H1 (cell line): ENCODE data around the gene ZFYVE21. TPM values are rescaled to one million over a fixed set of nuclear protein-coding genes. Genes with fewer than 3 reads are reported as not detected.

Experiments
- CTCF ChIA-PET: fragments of 300-600 bp; sonication (Branson Sonifier 250); formaldehyde crosslinking; loops from one replicate; lab custom pipeline; 2021; ENCODE audit not compliant: partially characterized antibody; lab: Charles Lee
- POLR2A ChIA-PET: fragments of 300-600 bp; sonication (Branson Sonifier 250); formaldehyde crosslinking; loops from one replicate; lab custom pipeline; 2021; ENCODE audit warnings: inconsistent platforms; ENCODE audit not compliant: partially characterized antibody; lab: Charles Lee
- DNase-seq, 2 experiments: peaks; one replicate each; pipeline versions ENCODE4 v3.0.0 to v3.0.0-alpha.2; 2010 to 2022; ENCODE audit warnings: low spot score in 2 of 2, low read depth in 1 of 2, mixed read lengths in 1 of 2
- FAIRE-seq: peaks from 2 replicates; lab custom pipeline; 2011; peaks lifted over from hg19 to GRCh38; lab: Jason Lieb, UNC
- H2AFZ ChIP-seq: 2 replicates; pipeline ENCODE4 v1.8.1; 2012; ENCODE audit warnings: low read length, inconsistent platforms
- H2AK5ac ChIP-seq: 2 replicates; pipeline ENCODE4 v1.6.1; 2013; ENCODE audit warnings: low read depth, low read length
- H2BK120ac ChIP-seq: replicated peaks from 2 replicates; pipeline ENCODE3; 2013; ENCODE audit warnings: low read depth, low read length, inconsistent platforms
- H2BK12ac ChIP-seq: 2 replicates; pipeline ENCODE4 v1.6.1; 2013; ENCODE audit warnings: low read depth, low read length
- H2BK15ac ChIP-seq: 2 replicates; pipeline ENCODE4 v1.6.1; 2013; ENCODE audit warnings: low read length
- H2BK20ac ChIP-seq: 2 replicates; pipeline ENCODE4 v1.6.1; 2013; ENCODE audit warnings: low read length
- H2BK5ac ChIP-seq: 2 replicates; pipeline ENCODE4 v1.6.1; 2013; ENCODE audit warnings: low read depth, low read length
- H3K14ac ChIP-seq: 2 replicates; pipeline ENCODE4 v1.6.1; 2013; ENCODE audit warnings: inconsistent platforms; ENCODE audit not compliant: insufficient read length
- H3K18ac ChIP-seq: 2 replicates; pipeline ENCODE4 v1.6.1; 2013; ENCODE audit warnings: low read length; ENCODE audit errors: extremely low read depth
- H3K23ac ChIP-seq: 2 replicates; pipeline ENCODE4 v1.6.1; 2013; ENCODE audit warnings: inconsistent platforms; ENCODE audit not compliant: insufficient read length
- H3K23me2 ChIP-seq: 2 replicates; pipeline ENCODE4 v1.6.1; 2013; ENCODE audit warnings: low read depth, low read length
- H3K27ac ChIP-seq: 2 replicates; pipeline ENCODE4 v1.6.1; 2011; ENCODE audit warnings: low read depth, low read length, inconsistent platforms
- H3K27me3 ChIP-seq, 4 experiments: replicated peaks in 1 of 4; 1 replicate in 1 of 4; 2 replicates in 3 of 4; pipeline versions ENCODE4 v1.6.1 to v1.8.1; 2011 to 2013; ENCODE audit warnings: low read length in 3 of 4, mild to moderate bottlenecking in 3 of 4, inconsistent platforms in 2 of 4, mixed read lengths in 2 of 4, moderate library complexity in 1 of 4; ENCODE audit not compliant: control insufficient read depth in 3 of 4, insufficient read depth in 3 of 4; ENCODE audit errors: extremely low read depth in 1 of 4
- H3K36me3 ChIP-seq, 4 experiments: 2 replicates each; pipeline versions ENCODE4 v1.6.1 to v1.8.1; 2011 to 2013; ENCODE audit warnings: mild to moderate bottlenecking in 4 of 4, low read length in 3 of 4, moderate library complexity in 2 of 4, control low read depth in 1 of 4, inconsistent platforms in 1 of 4; ENCODE audit not compliant: insufficient read depth in 4 of 4, control insufficient read depth in 2 of 4
- H3K4ac ChIP-seq: replicated peaks from 2 replicates; pipeline ENCODE3; 2013; ENCODE audit warnings: low read length, low read depth, mixed read lengths, inconsistent platforms; ENCODE audit not compliant: insufficient read length
- H3K4me1 ChIP-seq, 4 experiments: replicated peaks in 1 of 4; 1 replicate in 1 of 4; 2 replicates in 3 of 4; pipeline versions ENCODE4 v1.6.1 to v1.8.1; 2011 to 2013; ENCODE audit warnings: low read length in 3 of 4, inconsistent platforms in 2 of 4, mixed read lengths in 1 of 4; ENCODE audit not compliant: insufficient read depth in 4 of 4, control insufficient read depth in 3 of 4
- H3K4me2 ChIP-seq, 2 experiments: 2 replicates each; pipeline versions ENCODE4 v1.6.1 to v1.8.1; 2011 to 2013; ENCODE audit warnings: low read depth in 2 of 2, low read length in 2 of 2, control low read depth in 1 of 2, inconsistent platforms in 1 of 2, mild to moderate bottlenecking in 1 of 2; ENCODE audit not compliant: insufficient read depth in 1 of 2
- H3K4me3 ChIP-seq, 4 experiments: fragments of 200-600, 300-600 bp in 1 of 4; sonication (generic), shearing (Covaris generic), sonication (Bioruptor Twin) in 1 of 4; 2 replicates each; pipeline versions ENCODE4 v1.5.1 to v1.8.1; 2011 to 2016; ENCODE audit warnings: low read length in 4 of 4, low read depth in 3 of 4, control low read depth in 2 of 4, inconsistent platforms in 2 of 4, mild to moderate bottlenecking in 2 of 4, mixed read lengths in 1 of 4, moderate library complexity in 1 of 4; ENCODE audit not compliant: insufficient read depth in 2 of 4; ENCODE audit errors: extremely low read depth in 1 of 4
- H3K56ac ChIP-seq: replicated peaks from 2 replicates; pipeline ENCODE3; 2013; ENCODE audit warnings: low read depth, mild to moderate bottlenecking, mixed read lengths, low read length, inconsistent platforms; ENCODE audit not compliant: insufficient read length
- H3K79me1 ChIP-seq: 2 replicates; pipeline ENCODE4 v1.6.1; 2013; ENCODE audit warnings: low read depth, low read length, control low read depth
- H3K79me2 ChIP-seq, 2 experiments: 2 replicates each; pipeline versions ENCODE4 v1.6.1 to v1.8.1; 2012 to 2013; ENCODE audit warnings: low read length in 2 of 2, mild to moderate bottlenecking in 2 of 2, inconsistent platforms in 1 of 2; ENCODE audit not compliant: insufficient read depth in 2 of 2, control insufficient read depth in 1 of 2
- H3K9ac ChIP-seq, 4 experiments: replicated peaks in 1 of 4; 1 replicate in 1 of 4; 2 replicates in 3 of 4; pipeline versions ENCODE4 v1.6.1 to v1.8.1; 2011 to 2013; ENCODE audit warnings: low read depth in 3 of 4, low read length in 3 of 4, control low read depth in 2 of 4, mild to moderate bottlenecking in 2 of 4, moderate library complexity in 2 of 4, inconsistent platforms in 1 of 4; ENCODE audit errors: extremely low read depth in 1 of 4
- H3K9me3 ChIP-seq, 2 experiments: 2 replicates each; pipeline versions ENCODE4 v1.6.1 to v1.8.1; 2012 to 2013; ENCODE audit warnings: mild to moderate bottlenecking in 2 of 2, moderate library complexity in 2 of 2, control low read depth in 1 of 2, inconsistent platforms in 1 of 2, low read depth in 1 of 2, low read length in 1 of 2, mixed read lengths in 1 of 2; ENCODE audit not compliant: insufficient read depth in 2 of 2
- H4K20me1 ChIP-seq, 2 experiments: replicated peaks in 1 of 2; 2 replicates each; pipeline versions ENCODE3 to v1.8.1; 2011 to 2013; ENCODE audit warnings: inconsistent platforms in 2 of 2, low read length in 2 of 2, mild to moderate bottlenecking in 1 of 2; ENCODE audit not compliant: insufficient read depth in 2 of 2, control insufficient read depth in 1 of 2
- H4K5ac ChIP-seq: 2 replicates; pipeline ENCODE4 v1.6.1; 2013; ENCODE audit warnings: low read length, low read depth, mixed read lengths, inconsistent platforms; ENCODE audit not compliant: insufficient read length
- H4K8ac ChIP-seq: 2 replicates; pipeline ENCODE4 v1.8.0; 2013; ENCODE audit warnings: mild to moderate bottlenecking, moderate library complexity, low read length, inconsistent platforms; ENCODE audit not compliant: insufficient read depth; ENCODE audit errors: extremely low read depth
- H4K91ac ChIP-seq: replicated peaks from 2 replicates; pipeline ENCODE3; 2013; ENCODE audit warnings: low read length, mixed read lengths, inconsistent platforms; ENCODE audit not compliant: insufficient read length
- BRCA1 ChIP-seq: IDR thresholded peaks from 2 replicates; pipeline ENCODE4 v1.6.1; 2012; ENCODE audit warnings: low read depth, low read length, improper control_type of control experiment
- CTBP2 ChIP-seq: IDR thresholded peaks from 2 replicates; pipeline ENCODE4 v1.7.0; 2011; ENCODE audit warnings: borderline replicate concordance, mild to moderate bottlenecking, moderate library complexity, mixed read lengths, low read length; ENCODE audit not compliant: insufficient read depth, insufficient read length
- FOSL1 ChIP-seq: IDR thresholded peaks from 2 replicates; pipeline ENCODE4 v1.6.1; 2011; ENCODE audit warnings: mild to moderate bottlenecking, low read depth, low read length, moderate library complexity; ENCODE audit not compliant: insufficient read depth
- HDAC6 ChIP-seq: IDR thresholded peaks from one replicate; pipeline ENCODE4 v1.7.1; 2012; ENCODE audit warnings: low read depth, mild to moderate bottlenecking, inconsistent platforms, low read length, moderate library complexity
- RBBP5 ChIP-seq: IDR thresholded peaks from 2 replicates; pipeline ENCODE4 v1.7.1; 2012; ENCODE audit warnings: low read depth, mild to moderate bottlenecking, inconsistent platforms, low read length, moderate library complexity, borderline replicate concordance
- WGBS, 2 experiments: shearing (Covaris generic) in 1 of 2; methylation state at CpG; one replicate each; pipeline versions ENCODE4 v1.1.6 to v1.1.7; 2013 to 2015; ENCODE audit warnings: low lambda C conversion rate in 2 of 2, mixed read lengths in 2 of 2, inconsistent platforms in 1 of 2, low coverage in 1 of 2, missing lambda C conversion rate in 1 of 2; ENCODE audit not compliant: insufficient replicate concordance in 2 of 2, insufficient coverage in 1 of 2, insufficient read length in 1 of 2; ENCODE audit errors: extremely low coverage in 1 of 2, missing lambda C conversion rate in 1 of 2; 5-methylcytosine and 5-hydroxymethylcytosine counted together
- polyA plus RNA-seq, 7 experiments: library from polyadenylated mRNA; depleted of rRNA in 3 of 7; stranded (reverse) in 5 of 7; unstranded in 2 of 7; fragments of >200 nt in 5 of 7; fragments of 200-250 nt in 2 of 7; gene quantifications; 1 replicate in 5 of 7; 2 replicates in 1 of 7; 4 replicates in 1 of 7; pipeline versions ENCODE4 v1.2.1 to v1.2.3, GENCODE V29; 2011 to 2013; ENCODE audit warnings: missing spikeins in 2 of 7, mixed read lengths in 2 of 7
- total RNA-seq: library from RNA; stranded (reverse); fragmentation: NEBNext Ultra II Directional; extraction: Animal tissue kit (Norgen Biotek cat#: 25700); gene quantifications from 2 replicates; pipeline ENCODE4 v1.2.1, GENCODE V29; 2021
- TF ChIP-seq, protein P1 (sequence below): IDR thresholded peaks from 2 replicates; pipeline ENCODE4 v1.6.1; 2011; ENCODE audit warnings: low read length, improper control_type of control experiment

Gene ZFYVE21
- total and polyA plus RNA-seq, 2 of the 8 experiments (the other 6 are each of a cell fraction or from before 2014, with no cell fraction given), result 53.4 to 127 TPM

DNA sequence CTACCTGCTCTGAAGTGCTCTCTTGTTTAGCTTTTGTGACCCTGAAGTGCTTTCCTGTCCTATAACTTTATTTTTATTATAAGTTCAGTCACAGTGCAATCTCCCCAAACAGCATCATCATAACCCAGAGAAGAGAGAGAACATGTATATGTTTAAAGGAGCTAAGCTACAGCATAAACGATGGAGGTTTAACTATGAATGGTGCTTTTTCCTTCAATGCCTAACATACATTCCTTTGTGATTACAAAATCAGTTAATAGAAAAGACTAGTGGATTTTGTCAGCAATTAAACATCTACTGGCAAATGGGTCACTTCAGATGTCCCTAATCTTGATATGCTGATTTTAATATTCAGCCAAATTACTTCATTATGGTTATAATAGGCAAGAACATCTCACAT is 46.4 kb downstream of the ZFYVE21 start:
- no peak overlapping the region for H3K9ac ChIP-seq
- CTCF ChIA-PET, result no interaction called here

More for the DNA sequence above, 46.4 kb downstream of the ZFYVE21 start:
- Histone ChIP-seq H2BK15ac (no peak overlapping the region), H2BK120ac (no peak overlapping the region), H2BK20ac (no peak overlapping the region), H4K5ac (no peak overlapping the region), H3K23ac (no peak overlapping the region), H3K27me3 (no peaks in the 10 kb centered on the region), H3K36me3 (no peaks in the 10 kb centered on the region), H3K14ac (no peak overlapping the region), H4K91ac (no peak overlapping the region), H3K4me1 (0 out of 7 replicates have a peak, but pooled peaks cover 0 to 4% (median under 1%) of the 10 kb centered on the region in 4 experiments), H3K4ac (peak overlapping the region; percentile 53), H3K4me2 (no peak overlapping the region), H3K56ac (no peak overlapping the region), H2AK5ac (no peak overlapping the region), H3K9me3 (no peaks in the 10 kb centered on the region), H2BK5ac (no peak overlapping the region), H2AFZ (no peak overlapping the region), H3K79me2 (no peaks in the 10 kb centered on the region), H4K20me1 (no peaks in the 10 kb centered on the region), H3K18ac (no peak overlapping the region), H4K8ac (no peak overlapping the region), H3K23me2 (no peaks in the 10 kb centered on the region), H3K27ac (no peak overlapping the region), H2BK12ac (no peak overlapping the region), H3K4me3 (no peak overlapping the region), H3K79me1 (no peaks in the 10 kb centered on the region)
- WGBS, 2 experiments, result 77% methylated on average over 1 of the region's 1 CpG; no CpG with 5 or more reads in 1 of the 2 experiments
- POLR2A ChIA-PET, result no interaction called here
- no peak for FAIRE-seq
- DNase-seq, result no peak
- TF ChIP-seq HDAC6 (no peak), BRCA1 (no peak), RBBP5 (no peak), CTBP2 (no peak), FOSL1 (no peak)
- TF ChIP-seq, protein P1, sequence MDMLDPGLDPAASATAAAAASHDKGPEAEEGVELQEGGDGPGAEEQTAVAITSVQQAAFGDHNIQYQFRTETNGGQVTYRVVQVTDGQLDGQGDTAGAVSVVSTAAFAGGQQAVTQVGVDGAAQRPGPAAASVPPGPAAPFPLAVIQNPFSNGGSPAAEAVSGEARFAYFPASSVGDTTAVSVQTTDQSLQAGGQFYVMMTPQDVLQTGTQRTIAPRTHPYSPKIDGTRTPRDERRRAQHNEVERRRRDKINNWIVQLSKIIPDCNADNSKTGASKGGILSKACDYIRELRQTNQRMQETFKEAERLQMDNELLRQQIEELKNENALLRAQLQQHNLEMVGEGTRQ, result no peak
